ENCODE data around the gene SNRNP70.

SNRNP70 gene

DNA sequence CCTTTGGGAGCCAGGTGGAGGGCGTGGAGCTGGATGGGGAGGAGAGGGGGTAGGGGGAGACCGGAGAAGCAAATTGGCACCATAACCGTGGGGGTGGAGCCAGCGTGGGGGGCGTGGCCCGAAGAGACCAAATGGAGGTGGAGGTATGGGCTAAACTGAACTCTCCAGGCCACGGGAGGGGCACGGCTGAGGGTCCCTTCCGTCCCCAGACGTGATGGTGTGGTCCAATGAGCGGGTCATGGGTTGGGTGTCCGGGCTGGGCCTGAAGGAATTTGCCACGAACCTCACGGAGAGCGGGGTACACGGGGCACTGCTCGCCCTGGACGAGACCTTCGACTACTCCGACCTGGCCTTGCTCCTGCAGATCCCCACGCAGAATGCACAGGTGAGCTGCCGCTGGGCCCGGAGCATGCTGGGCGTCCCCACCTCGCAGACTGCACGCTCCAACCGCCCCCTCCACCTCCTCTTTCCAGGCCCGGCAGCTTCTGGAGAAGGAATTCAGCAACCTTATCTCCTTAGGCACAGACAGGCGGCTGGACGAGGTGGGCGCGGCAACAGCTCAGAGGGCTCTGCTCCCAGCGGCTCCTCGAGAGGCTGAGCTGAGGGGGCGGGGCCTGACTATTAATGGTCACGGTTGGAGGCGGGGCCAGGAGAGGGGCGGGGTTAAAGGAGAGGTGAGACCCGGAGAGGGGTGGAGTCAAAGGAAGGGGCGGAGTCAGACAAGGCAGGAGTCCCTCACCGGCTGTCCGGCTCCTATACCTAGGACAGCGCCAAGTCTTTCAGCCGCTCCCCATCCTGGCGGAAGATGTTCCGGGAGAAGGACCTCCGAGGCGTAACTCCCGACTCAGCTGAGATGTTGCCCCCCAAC is 63.8 kb downstream of the SNRNP70 start:
- peak; percentile 64 to 77 (median 73) for DNase-seq

DNA sequence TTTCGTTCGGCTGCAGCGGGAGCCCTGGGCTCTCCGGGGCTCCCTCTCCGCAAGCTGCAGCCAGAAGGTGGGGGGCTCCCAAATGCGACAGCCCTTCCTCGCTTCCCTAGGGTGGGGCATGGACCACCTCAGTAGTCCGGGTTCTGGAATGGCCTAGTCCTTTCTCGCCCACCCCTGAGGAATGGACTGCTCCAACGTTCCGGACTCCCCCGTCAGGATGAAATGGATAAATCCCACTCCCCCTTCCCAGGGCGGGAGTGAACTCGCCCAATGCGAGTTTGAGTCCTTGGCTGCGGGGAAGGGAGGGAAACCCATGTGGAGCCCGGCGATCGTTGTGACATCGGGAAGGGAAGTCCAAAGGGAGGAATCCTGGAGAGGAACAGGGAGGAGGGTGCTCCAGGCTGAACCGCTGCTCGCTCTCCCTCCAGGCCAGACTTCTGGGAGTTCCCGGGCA is 64.4 kb downstream of the SNRNP70 start:
- no peak for DNase-seq

GRCh38 chr19:49150106-49150943 is 65.1 kb downstream of the SNRNP70 start:
- peak in 4 of 5 donors; percentile 21 to 47 (median 30) for DNase-seq

- no peak for DNase-seq
These were observed 65.6 kb downstream of the SNRNP70 start for GRCh38 chr19:49150944-49151243.

DNA sequence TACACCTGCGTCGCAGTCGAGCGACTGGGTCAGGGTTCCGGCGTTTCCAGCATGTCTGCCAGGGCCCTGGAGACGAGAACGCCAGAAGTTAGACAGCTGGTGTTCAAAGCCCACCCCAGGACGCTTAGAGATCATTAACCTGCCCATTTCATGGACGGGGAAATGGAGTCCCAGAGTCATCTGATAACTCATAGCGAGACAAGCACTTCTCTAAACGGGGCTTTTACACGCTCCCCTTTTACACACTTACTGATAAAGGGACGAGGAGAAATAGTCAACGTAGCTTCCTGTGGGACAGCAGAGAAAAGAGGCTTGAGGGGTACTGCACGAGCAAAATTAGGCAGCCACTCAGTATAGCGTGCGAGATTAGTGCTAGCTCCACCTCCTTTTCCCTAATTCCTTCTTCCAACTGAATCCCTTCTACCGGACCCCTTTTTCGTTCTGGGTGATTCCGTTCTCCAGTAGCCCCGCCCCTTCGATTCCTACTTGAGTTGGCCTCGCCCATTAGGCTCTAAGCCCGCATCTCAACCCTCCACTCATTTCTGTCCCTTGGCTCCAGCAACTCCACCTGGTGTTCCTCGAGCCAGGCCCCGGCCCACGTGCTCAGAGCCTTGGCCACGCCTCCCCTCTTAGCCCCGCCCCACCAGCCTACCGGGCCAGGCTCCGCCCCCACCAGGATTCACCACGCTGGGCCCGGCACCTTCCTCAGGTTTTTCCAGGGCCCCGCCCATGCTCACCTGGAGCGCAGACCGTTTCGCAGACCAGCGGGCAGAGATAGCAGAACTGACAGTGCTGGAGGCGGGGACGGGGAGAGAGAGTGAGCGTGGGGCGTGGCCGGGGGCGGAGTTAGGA is 66.2 kb downstream of the SNRNP70 start:
- DNase-seq = peak in 2 of 5 donors; percentile 29

DNA sequence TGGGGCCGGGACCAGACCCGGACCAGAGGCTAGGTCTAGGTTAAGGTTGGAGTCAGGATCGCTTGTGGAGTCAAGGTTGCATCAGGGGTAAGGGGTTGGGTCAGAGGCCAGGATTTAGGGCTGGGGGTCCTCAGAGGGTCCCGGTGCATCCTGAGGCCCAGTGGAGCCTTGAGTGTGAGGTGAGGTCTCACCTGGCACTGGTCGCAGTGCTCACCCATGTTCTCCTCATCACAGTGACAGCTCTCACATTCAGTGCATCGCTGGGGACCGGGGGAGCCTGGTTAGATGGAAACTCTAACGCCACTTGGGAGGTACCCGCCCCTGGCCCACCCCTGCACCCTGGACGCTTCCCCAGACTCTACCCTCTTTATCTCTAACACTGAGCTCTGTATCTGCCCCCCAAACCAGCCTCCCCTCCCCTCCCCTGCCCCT is 66.9 kb downstream of the SNRNP70 start:
- no peak for DNase-seq

DNA sequence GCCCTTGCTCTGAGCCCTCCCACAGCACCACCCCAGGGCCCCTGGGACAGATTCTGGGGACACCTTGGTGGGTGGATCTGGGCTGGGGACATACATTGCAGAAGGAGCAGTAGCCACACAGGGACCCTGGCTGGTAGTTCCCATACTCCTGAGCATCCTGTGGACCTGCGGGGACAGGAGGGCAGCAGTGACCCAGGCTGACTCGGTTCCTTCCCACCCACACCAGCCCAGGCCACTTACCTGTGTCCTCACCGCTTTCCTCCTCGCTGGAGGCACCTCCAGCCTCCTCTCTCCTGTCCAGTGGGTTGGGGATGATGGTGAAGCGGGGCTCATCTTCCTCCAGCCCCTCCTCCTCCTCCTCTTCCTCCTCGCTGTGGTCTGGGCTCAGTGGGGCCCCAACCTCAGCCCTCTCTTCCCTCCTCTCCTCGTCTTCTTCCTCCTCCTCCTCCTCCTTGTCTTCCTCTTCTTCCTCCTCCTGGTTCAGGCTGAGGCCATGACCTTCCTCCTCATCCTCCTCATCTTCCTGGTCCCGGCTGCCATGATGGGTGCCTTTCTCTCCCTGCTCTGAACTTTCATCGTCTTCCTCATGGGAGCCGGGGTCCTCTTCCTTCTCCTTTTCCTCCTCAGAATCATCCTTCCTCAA is 68.0 kb downstream of the SNRNP70 start:
- no peak for DNase-seq

- no peak for DNase-seq
These were observed 69.0 kb downstream of the SNRNP70 start for GRCh38 chr19:49154279-49154678.

DNA sequence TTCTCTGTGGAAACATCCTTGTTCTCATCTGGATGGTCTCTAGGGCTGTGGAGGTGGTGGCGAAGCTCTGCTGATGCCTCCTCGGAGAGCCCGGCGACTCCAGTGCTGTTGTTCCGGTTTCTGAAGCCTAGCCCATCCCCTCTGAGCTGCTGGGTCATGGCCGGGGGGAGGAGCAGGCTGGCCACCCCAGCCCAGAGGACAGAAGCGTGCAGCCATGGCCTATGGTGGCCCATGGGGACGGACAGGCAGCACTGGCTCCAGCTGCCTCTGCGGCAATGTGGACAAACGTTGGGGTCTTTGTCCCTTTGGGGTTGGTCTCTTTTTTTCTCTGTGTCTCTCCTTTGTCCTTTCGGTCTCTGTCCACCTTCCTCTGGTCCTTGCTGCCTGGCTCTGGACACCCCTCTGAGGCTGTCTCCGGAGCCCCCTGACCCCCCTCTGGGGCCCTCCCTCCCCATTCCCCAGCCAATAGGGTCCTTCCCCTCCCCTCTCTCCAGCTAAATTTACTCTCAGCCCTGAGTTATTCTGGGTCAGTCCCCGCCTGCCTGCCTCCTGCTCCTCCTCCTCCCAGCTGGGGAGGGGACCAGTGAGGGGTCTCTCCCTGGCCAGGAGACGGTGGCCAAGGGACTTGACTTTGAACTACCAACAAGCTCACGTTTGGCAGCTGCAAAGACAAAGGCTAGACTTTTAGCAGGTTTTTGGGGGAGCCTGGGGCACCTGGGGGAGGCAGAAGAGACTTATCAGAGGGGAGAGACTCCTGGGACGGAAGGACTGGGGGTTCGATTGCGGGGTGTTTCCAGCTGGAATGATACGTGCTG is 70.0 kb downstream of the SNRNP70 start, which contains the start of gene HRC:
Gene HRC, minus strand, starts transcription at position 392 of the 815 bp plus-strand sequence. Its CDS starts 159 bp downstream, at position 233.
- DNase-seq = no peak

DNA sequence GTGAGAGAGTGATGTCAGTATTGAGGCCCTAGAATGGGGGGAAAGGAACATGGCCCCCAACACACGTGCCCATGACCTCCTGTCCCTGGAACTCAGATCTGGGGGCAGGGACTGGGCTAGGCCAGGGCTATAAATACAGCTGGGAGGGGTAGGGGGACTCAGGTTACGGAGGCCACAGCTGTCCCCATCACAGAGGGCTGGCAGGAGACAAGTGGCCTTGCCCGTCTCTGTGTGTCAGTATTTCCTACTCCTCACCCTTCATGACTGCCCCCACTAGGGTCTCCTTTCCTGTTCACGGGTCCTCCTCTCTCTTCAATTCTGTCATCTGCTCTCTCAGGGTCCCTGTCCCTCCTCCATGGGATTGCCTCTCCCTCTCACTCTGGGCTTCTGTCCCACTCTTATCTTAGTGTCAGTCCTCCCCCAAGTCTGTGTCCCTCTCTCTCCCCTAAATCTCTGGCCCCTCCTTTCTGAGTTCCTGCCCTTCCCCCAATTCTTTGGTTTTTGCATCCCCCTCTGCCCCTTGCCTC is 70.6 kb downstream of the SNRNP70 start:
- no peak for DNase-seq

- peak in 1 of 5 donors; percentile 26 for DNase-seq
These were observed 72.4 kb downstream of the SNRNP70 start, which contains the start of gene TRPM4 for GRCh38 chr19:49157445-49158224. TSS of gene TRPM4 (plus strand) at chr19:49157792. CDS start at chr19:49157867, 75 bp downstream.
